GM23338 (cell line): Measurements from ENCODE around the gene CTDSPL. TPM values are rescaled to one million over a fixed set of nuclear protein-coding genes. Genes with fewer than 3 reads are reported as not detected.

Source experiments
- ATAC-seq: fragments of 200-7000 bp; cut with Tn5 transposase; 3 replicates; pipeline ENCODE4 v1.9.1; 2020
- DNase-seq: peaks from one replicate; pipeline ENCODE4 v3.0.0-alpha.2; 2015; ENCODE audit warnings: low spot score
- H2AFZ ChIP-seq: fragments of 200-600 bp; sonication (generic); 2 replicates; pipeline ENCODE4 v1.8.0; 2016; ENCODE audit warnings: antibody characterized with exemption, mild to moderate bottlenecking, moderate library complexity
- H3F3A ChIP-seq: fragments of 200-600 bp; sonication (generic); replicated peaks from 2 replicates; pipeline ENCODE4 v1.8.0; 2017; ENCODE audit warnings: antibody characterized with exemption, mixed run types, low read depth
- H3K27ac ChIP-seq: fragments of 200-600 bp; sonication (generic); 2 replicates; pipeline ENCODE4 v1.6.1; 2016; ENCODE audit warnings: low read depth
- H3K27me3 ChIP-seq: fragments of 200-600 bp; sonication (generic); 2 replicates; pipeline ENCODE4 v1.8.0; 2016; ENCODE audit warnings: mild to moderate bottlenecking, mixed run types, moderate library complexity; ENCODE audit not compliant: insufficient read depth
- H3K36me3 ChIP-seq: fragments of 200-600 bp; sonication (generic); 2 replicates; pipeline ENCODE4 v1.8.0; 2016; ENCODE audit warnings: mild to moderate bottlenecking; ENCODE audit not compliant: insufficient read depth
- H3K4me1 ChIP-seq: fragments of 200-600 bp; sonication (generic); 2 replicates; pipeline ENCODE4 v1.8.0; 2016; ENCODE audit warnings: mild to moderate bottlenecking, moderate library complexity; ENCODE audit not compliant: insufficient read depth
- H3K4me2 ChIP-seq: fragments of 200-600 bp; sonication (generic); 2 replicates; pipeline ENCODE4 v1.7.1; 2017; ENCODE audit warnings: mixed run types
- H3K4me3 ChIP-seq: fragments of 200-600 bp; sonication (generic); 2 replicates; pipeline ENCODE4 v1.6.1; 2016; ENCODE audit warnings: mixed run types
- H3K79me2 ChIP-seq: fragments of 200-600 bp; sonication (generic); replicated peaks from 2 replicates; pipeline ENCODE4 v1.8.0; 2017; ENCODE audit warnings: mild to moderate bottlenecking; ENCODE audit not compliant: insufficient read depth
- H3K9me2 ChIP-seq: fragments of 200-600 bp; sonication (generic); 2 replicates; pipeline ENCODE4 v1.8.0; 2017; ENCODE audit not compliant: insufficient read depth
- H4K20me1 ChIP-seq: fragments of 200-600 bp; sonication (generic); replicated peaks from 2 replicates; pipeline ENCODE4 v1.8.0; 2017; ENCODE audit warnings: mild to moderate bottlenecking; ENCODE audit not compliant: insufficient read depth
- H3K27ac Mint-ChIP-seq: 2 replicates; pipeline ENCODE4 v1.8.0; 2020; ENCODE audit warnings: inconsistent platforms, mild to moderate bottlenecking, moderate library complexity, mixed read lengths
- H3K27me3 Mint-ChIP-seq: 3 replicates; pipeline ENCODE4 v1.8.0; 2022; ENCODE audit warnings: low read depth, mild to moderate bottlenecking, moderate library complexity, mixed read lengths, inconsistent platforms; ENCODE audit not compliant: insufficient read depth, poor library complexity
- H3K36me3 Mint-ChIP-seq: 3 replicates; pipeline ENCODE4 v1.8.0; 2021; ENCODE audit warnings: low read depth, mild to moderate bottlenecking, inconsistent platforms, moderate library complexity, mixed read lengths
- H3K4me1 Mint-ChIP-seq: 3 replicates; pipeline ENCODE4 v1.8.0; 2020; ENCODE audit warnings: mild to moderate bottlenecking, inconsistent platforms, mixed read lengths
- H3K4me3 Mint-ChIP-seq: 3 replicates; pipeline ENCODE4 v1.8.0; 2021; ENCODE audit warnings: moderate library complexity, mild to moderate bottlenecking, inconsistent platforms, mixed read lengths
- H3K9me3 Mint-ChIP-seq: 3 replicates; pipeline ENCODE4 v1.8.0; 2020; ENCODE audit warnings: moderate library complexity, mild to moderate bottlenecking, inconsistent platforms, mixed read lengths
- CREB1 ChIP-seq: fragments of 250-450 bp; sonication (Bioruptor Pico); IDR thresholded peaks from 2 replicates; pipeline ENCODE4 v1.5.0; 2020; ENCODE audit warnings: low read depth, mild to moderate bottlenecking, moderate library complexity
- CTCF ChIP-seq, 2 experiments: fragments of 200-600 bp in 1 of 2; sonication (generic) in 1 of 2; conservative IDR thresholded peaks; 2 replicates each; pipeline versions ENCODE4 v1.5.1 to v1.6.1; 2016 to 2017; ENCODE audit warnings: antibody characterized with exemption in 2 of 2, low read depth in 2 of 2, mild to moderate bottlenecking in 2 of 2, moderate library complexity in 1 of 2
- ETS1 ChIP-seq: IDR thresholded peaks from 2 replicates; pipeline ENCODE4 v1.6.1; 2016; ENCODE audit warnings: antibody characterized with exemption
- EZH2 ChIP-seq: fragments of 200-600 bp; sonication (generic); IDR thresholded peaks from one replicate; pipeline ENCODE4 v1.8.0; 2017; ENCODE audit warnings: antibody characterized with exemption, mild to moderate bottlenecking, low read depth; ENCODE audit not compliant: unreplicated experiment
- EZH2phosphoT487 ChIP-seq: fragments of 200-600 bp; sonication (generic); IDR thresholded peaks from one replicate; pipeline ENCODE4 v1.8.1; 2018; ENCODE audit warnings: antibody characterized with exemption; ENCODE audit not compliant: unreplicated experiment
- JUNB ChIP-seq: IDR thresholded peaks from one replicate; pipeline ENCODE4 v1.6.1; 2016; ENCODE audit warnings: antibody characterized with exemption; ENCODE audit not compliant: unreplicated experiment
- NANOG ChIP-seq: IDR thresholded peaks from 2 replicates; pipeline ENCODE4 v1.6.1; 2016; ENCODE audit warnings: antibody characterized with exemption, borderline replicate concordance
- POLR2AphosphoS5 ChIP-seq: IDR thresholded peaks from 2 replicates; pipeline ENCODE4 v1.6.1; 2016; ENCODE audit warnings: antibody characterized with exemption, low read depth
- REST ChIP-seq: IDR thresholded peaks from one replicate; pipeline ENCODE4 v1.6.1; 2018; ENCODE audit warnings: antibody characterized with exemption; ENCODE audit not compliant: unreplicated experiment
- STAT1 ChIP-seq: IDR thresholded peaks from one replicate; pipeline ENCODE4 v1.6.1; 2016; ENCODE audit warnings: antibody characterized with exemption; ENCODE audit not compliant: unreplicated experiment
- ZNF114 ChIP-seq: fragments of 250-450 bp; sonication (Bioruptor Pico); IDR thresholded peaks from 2 replicates; pipeline ENCODE4 v1.5.0; 2020; ENCODE audit warnings: mild to moderate bottlenecking, moderate library complexity
- ZNF331 ChIP-seq: fragments of 250-450 bp; sonication (Bioruptor Pico); IDR thresholded peaks from 2 replicates; pipeline ENCODE4 v1.5.0; 2020; ENCODE audit warnings: low read depth, mild to moderate bottlenecking, moderate library complexity
- ZNF462 ChIP-seq: fragments of 250-450 bp; sonication (Bioruptor Pico); IDR thresholded peaks from 2 replicates; pipeline ENCODE4 v1.5.0; 2020; ENCODE audit warnings: mild to moderate bottlenecking, moderate library complexity
- polyA plus RNA-seq: library from polyadenylated mRNA; unstranded; fragments of >200 nt; fragmentation: Nextera tagmentation; extraction: Ambion mirVana; gene quantifications from 2 replicates; pipeline ENCODE4 v1.2.1, GENCODE V29; 2016
- total RNA-seq: library from RNA; depleted of rRNA; stranded (reverse); fragments of >200 nt; shearing (Covaris generic); gene quantifications from 2 replicates; pipeline ENCODE4 v1.2.3, GENCODE V29; 2014

CTDSPL gene
- total and polyA plus RNA-seq, 2 experiments from 2014 or later = 23.2 to 42.0 TPM

- peaks cover 14% of the 10 kb centered on the region for H3K4me1 Mint-ChIP-seq
- ATAC-seq = no peak
Observed at GRCh38 chr3:37952564-37952963, 90.9 kb downstream of the CTDSPL start.

More at GRCh38 chr3:37952564-37952963, 90.9 kb downstream of the CTDSPL start:
- Histone ChIP-seq H3K4me3 (no peak overlapping the region), H3K79me2 (no peaks in the 10 kb centered on the region), H3K27me3 (no peaks in the 10 kb centered on the region), H3K36me3 (no peaks in the 10 kb centered on the region), H2AFZ (no peak overlapping the region), H3K9me2 (no peaks in the 10 kb centered on the region), H3K4me2 (no peak overlapping the region), H3K27ac (peak overlapping the region; percentile 3; the same call in 1 of the 2 replicates), H3K4me1 (peaks cover 16% of the 10 kb centered on the region), H3F3A (no peaks in the 10 kb centered on the region), H4K20me1 (no peaks in the 10 kb centered on the region)
- Mint-ChIP-seq H3K9me3 (no peaks in the 10 kb centered on the region), H3K27ac (no peak overlapping the region), H3K27me3 (peaks cover 4% of the 10 kb centered on the region), H3K4me3 (no peak overlapping the region), H3K36me3 (peaks cover 12% of the 10 kb centered on the region; the same call in 2 of the 3 replicates)
- TF ChIP-seq NANOG (no peak), ZNF331 (CRISPR knock-in tag) (no peak), ZNF114 (no peak), STAT1 (no peak), EZH2 (no peak), ETS1 (no peak), POLR2AphosphoS5 (no peak), EZH2phosphoT487 (no peak), ZNF462 (CRISPR knock-in tag) (no peak), CTCF (conservative IDR thresholded peaks at IDR 0.05; ENCODE audit: low read depth in 2 of 2) (no peak), JUNB (no peak), REST (no peak), CREB1 (CRISPR knock-in tag) (no peak)
- no peak for DNase-seq
